GM18870 (cell line): ENCODE data around the gene IQGAP1.
"Not testable (repeated sequence)": the region's sequence is repeated elsewhere in the genome, so short reads cannot be mapped to it uniquely, and the experiment has no call there.

Source experiments
- ATAC-seq: cut with Tn5 transposase; IDR thresholded peaks from one replicate; pipeline ENCODE4 v1.9.1; 2021; ENCODE audit warnings: moderate library complexity; ENCODE audit not compliant: unreplicated experiment

Gene IQGAP1

GRCh38 chr15:90478846-90479481 lies 90.9 kb downstream of the IQGAP1 start:
- no peak for ATAC-seq

- no peak for ATAC-seq
Observed at GRCh38 chr15:90479656-90480055, 91.6 kb downstream of the IQGAP1 start.

- no peak for ATAC-seq
Observed at GRCh38 chr15:90481023-90481422, 93.0 kb downstream of the IQGAP1 start.

GRCh38 chr15:90482124-90483011 lies 94.3 kb downstream of the IQGAP1 start:
- ATAC-seq = no peak

- no peak for ATAC-seq
Observed at GRCh38 chr15:90483012-90483307, 94.9 kb downstream of the IQGAP1 start.

- no peak for ATAC-seq
Observed at GRCh38 chr15:90483637-90484036, 95.6 kb downstream of the IQGAP1 start.

GRCh38 chr15:90487186-90487585 lies 99.1 kb downstream of the IQGAP1 start:
- no peak for ATAC-seq

GRCh38 chr15:90489514-90489913 lies 101.5 kb downstream of the IQGAP1 start:
- no peak for ATAC-seq

- ATAC-seq = no peak
Observed at GRCh38 chr15:90489944-90490343, 101.9 kb downstream of the IQGAP1 start.

- no peak for ATAC-seq
Observed at GRCh38 chr15:90493647-90494046, 105.6 kb downstream of the IQGAP1 start.

- ATAC-seq = no peak
Observed at GRCh38 chr15:90495067-90495466, 107.0 kb downstream of the IQGAP1 start.

GRCh38 chr15:90496791-90497190 lies 108.7 kb downstream of the IQGAP1 start:
- no peak for ATAC-seq

- ATAC-seq = no peak
Observed at GRCh38 chr15:90497376-90497775, 109.3 kb downstream of the IQGAP1 start.

GRCh38 chr15:90497912-90498311 lies 109.9 kb downstream of the IQGAP1 start:
- ATAC-seq = no peak

- no peak for ATAC-seq
Observed at GRCh38 chr15:90500171-90500570, 112.1 kb downstream of the IQGAP1 start.

- no peak for ATAC-seq
Observed at GRCh38 chr15:90501898-90502297, 113.9 kb downstream of the IQGAP1 start.

GRCh38 chr15:90510781-90511180 lies 122.7 kb downstream of the IQGAP1 start:
- ATAC-seq = not testable (repeated sequence)

- ATAC-seq = not testable (repeated sequence)
Observed at GRCh38 chr15:90511211-90511618, 123.2 kb downstream of the IQGAP1 start.

- ATAC-seq = no peak
Observed at GRCh38 chr15:90512276-90512675, 124.2 kb downstream of the IQGAP1 start.

GRCh38 chr15:90512981-90513380 lies 124.9 kb downstream of the IQGAP1 start:
- no peak for ATAC-seq

GRCh38 chr15:90513448-90513847 lies 125.4 kb downstream of the IQGAP1 start:
- ATAC-seq = no peak

- not testable (repeated sequence) for ATAC-seq
Observed at GRCh38 chr15:90513893-90514292, 125.9 kb downstream of the IQGAP1 start.
